Endometrial microvascular endothelial cells (primary cell): ENCODE measurements around the gene CDK5. TPM values are rescaled to one million over a fixed set of nuclear protein-coding genes. Genes with fewer than 3 reads are reported as not detected.
"Not testable (repeated sequence)": the region's sequence is repeated elsewhere in the genome, so short reads cannot be mapped to it uniquely, and the experiment has no call there.

Experiments used
- in situ Hi-C: cut with HindIII; loops from 2 replicates; pipeline ENCODE4 v1.10.0; 2017; ENCODE audit warnings: low sequenced_read_pairs, low pct_unique_long_range_greater_than_20kb; ENCODE audit errors: inconsistent ontology term
- total RNA-seq: library from RNA; depleted of rRNA; stranded (reverse); fragments of >200 nt; gene quantifications from one replicate; pipeline ENCODE4 v1.2.3, GENCODE V29; 2015; ENCODE audit errors: inconsistent ontology term

Gene CDK5
- total RNA-seq, 1 donor from 2014 or later, result 10.5 TPM

DNA sequence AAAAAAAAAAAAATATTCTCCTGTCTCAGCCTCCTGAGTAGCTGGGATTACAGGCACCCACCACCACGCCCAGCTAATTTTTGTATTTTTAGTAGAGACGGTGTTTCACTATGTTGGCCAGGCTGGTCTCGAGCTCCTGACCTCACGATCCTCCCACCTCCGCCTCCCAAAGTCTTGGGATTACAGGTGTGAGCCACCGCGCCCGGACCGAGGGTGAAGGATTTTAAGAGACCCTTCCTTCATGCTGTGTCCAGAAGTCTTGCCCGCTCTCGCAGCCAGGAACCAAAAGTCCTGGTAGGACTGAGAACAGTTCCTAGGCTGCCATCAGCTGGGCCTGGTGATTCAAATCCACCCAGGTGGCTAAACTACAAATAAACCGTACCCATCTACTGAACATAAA lies 46.1 kb downstream of the CDK5 start:
- in situ Hi-C loops, result not testable (repeated sequence)

DNA sequence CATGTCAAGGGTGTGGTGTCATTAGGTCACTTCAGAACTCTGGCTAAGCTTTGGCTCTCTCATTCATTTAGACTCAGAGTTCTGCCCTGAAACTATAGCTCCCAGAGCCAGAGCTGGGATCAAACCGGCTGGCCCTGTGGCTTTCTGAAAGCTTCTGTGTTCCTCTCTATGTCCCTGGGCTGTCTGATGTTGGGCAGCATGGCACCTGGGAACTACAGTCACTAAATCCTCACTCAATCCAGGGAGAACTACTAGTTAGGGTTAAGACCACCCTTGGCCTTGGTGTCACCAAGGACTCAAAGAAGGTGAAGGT lies 46.6 kb downstream of the CDK5 start:
- in situ Hi-C loops, result no loop called here

DNA sequence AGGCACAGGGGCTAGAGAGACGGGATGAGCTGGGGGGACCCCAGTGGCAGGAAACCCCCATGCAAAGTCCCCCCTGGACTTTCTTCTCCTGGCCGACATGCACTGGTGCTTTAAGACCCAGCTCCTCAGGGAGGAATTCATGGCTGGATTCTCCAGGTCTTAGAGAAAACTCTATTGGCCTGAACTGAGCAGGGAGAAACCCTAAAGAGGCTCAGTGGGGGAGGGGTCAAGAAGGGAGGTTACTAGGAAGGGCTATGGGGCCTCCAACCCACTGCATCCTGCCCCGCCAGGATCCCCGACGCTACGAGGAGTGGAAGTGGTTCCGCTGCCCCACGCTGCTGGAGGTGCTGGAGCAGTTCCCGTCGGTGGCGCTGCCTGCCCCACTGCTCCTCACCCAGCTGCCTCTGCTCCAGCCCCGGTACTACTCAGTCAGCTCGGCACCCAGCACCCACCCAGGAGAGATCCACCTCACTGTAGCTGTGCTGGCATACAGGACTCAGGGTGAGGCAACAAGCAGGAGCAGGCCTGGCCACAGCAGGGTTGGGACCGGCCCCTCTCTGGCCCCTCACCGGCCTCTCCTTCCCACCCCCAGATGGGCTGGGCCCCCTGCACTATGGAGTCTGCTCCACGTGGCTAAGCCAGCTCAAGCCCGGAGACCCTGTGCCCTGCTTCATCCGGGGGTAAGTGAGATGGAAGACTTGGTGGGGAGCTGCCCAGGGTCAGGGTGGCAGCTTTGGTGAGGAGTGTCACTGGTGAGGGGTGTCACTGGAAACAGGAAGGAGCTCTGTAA lies 47.2 kb downstream of the CDK5 start:
- in situ Hi-C loops, result no loop called here

DNA sequence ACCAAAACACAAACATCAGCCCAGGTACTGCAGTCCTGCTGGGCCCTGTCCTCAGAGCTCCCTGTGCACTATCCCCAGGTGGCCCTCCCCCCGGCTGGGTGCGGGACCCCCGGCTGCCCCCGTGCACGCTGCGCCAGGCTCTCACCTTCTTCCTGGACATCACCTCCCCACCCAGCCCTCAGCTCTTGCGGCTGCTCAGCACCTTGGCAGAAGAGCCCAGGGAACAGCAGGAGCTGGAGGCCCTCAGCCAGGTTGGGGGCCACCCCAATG lies 47.7 kb downstream of the CDK5 start:
- in situ Hi-C loops, result no loop called here

DNA sequence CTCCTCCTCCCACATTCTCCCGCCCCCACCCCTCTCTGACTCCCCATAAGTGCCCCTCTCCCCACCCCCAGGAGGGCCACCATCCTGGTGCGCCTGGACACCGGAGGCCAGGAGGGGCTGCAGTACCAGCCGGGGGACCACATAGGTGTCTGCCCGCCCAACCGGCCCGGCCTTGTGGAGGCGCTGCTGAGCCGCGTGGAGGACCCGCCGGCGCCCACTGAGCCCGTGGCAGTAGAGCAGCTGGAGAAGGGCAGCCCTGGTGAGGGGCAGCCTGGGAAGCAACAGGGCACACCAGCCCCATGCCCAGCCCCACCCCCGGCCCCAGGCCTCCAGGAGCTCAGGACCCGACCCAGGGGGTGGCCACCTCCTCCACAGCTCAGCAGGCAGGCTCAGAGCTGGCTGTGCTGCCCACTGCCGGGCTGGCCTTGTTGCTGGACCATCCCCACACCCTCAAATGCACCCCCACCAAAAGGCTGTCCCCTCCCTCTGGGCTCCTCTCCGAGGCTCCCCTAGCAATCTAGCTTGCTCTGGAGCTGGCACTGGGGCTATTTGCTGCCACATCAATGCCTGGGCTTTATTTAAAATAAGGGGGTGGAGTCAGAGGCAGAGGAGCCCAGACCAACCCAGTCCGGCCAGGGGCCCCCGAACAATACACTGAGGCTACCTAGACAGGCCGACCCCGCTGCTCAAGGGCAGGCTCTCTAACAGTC lies 48.2 kb downstream of the CDK5 start:
- in situ Hi-C loops, result no loop called here

DNA sequence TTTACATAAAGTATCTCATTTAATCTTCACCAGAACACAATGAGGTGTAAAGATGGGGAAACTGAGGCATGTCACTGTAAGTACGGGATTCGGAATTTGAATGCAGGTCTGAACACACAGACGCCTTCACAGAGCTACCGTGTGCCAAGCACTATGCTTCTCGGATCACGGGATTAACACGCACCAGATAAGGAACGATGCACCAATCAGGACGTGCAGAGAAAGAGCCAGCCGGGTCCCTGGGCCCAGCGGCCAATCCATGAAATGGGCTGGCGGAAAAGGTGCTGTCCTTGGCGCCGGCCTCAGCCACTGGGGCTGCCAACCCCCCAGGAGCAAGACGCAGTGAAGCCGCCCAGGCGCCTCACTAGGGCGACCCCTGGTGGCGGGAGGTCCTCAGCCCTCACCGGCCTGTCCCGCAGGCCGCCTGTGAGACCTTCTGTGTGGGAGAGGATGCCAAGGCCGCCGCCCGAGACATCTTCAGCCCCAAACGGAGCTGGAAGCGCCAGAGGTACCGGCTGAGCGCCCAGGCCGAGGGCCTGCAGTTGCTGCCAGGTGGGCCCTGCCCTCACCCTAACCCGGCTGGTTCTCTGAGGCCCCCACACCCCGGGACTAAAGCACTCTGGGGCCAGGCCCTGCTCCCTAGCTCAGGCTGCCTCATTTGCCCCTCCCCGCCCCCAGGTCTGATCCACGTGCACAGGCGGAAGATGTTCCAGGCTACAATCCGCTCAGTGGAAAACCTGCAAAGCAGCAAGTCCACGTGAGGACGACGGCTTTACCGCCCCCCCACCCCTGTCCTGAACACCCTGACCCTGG lies 49.0 kb downstream of the CDK5 start:
- in situ Hi-C loops, result no loop called here

DNA sequence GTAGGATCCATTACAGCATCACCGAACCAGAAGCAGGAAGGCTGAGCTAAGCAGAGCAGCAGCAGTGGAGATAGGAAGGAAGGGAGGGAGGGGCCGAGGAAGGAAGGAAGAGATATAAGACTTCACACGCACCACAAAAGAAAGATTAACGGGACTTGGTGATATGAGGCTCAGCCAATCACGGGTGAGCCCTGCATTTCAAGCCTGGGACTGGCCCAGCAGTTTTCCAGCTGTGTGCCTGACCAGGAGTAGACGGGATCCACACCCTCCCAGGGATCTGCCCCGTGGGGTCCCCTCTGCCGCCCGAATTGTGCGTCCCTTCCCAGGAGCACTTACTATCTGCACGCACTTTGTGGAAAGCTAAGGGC lies 49.6 kb downstream of the CDK5 start:
- in situ Hi-C loops, result no loop called here

DNA sequence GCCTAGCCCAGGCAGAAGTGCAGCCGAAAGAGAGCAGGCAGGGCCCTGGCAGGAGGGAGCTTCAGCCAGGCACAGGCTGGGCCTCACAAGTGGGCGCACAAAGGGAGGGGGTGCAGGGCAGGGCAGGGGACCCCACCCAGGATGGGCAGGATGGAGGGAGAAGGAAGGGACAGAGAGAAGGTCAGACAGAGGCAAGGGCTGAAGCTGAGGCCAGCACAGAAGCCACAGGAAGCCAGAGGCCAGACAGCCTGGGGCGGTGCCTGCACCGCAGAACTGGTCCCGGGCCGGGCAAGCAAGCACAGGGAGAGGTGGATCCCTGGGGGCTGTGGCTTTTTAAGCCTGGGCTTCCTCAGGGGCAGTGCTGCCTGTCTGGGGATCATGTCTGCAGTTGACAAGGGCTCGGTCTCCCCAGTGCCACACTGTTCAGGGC lies 50.2 kb downstream of the CDK5 start:
- in situ Hi-C loops, result no loop called here

DNA sequence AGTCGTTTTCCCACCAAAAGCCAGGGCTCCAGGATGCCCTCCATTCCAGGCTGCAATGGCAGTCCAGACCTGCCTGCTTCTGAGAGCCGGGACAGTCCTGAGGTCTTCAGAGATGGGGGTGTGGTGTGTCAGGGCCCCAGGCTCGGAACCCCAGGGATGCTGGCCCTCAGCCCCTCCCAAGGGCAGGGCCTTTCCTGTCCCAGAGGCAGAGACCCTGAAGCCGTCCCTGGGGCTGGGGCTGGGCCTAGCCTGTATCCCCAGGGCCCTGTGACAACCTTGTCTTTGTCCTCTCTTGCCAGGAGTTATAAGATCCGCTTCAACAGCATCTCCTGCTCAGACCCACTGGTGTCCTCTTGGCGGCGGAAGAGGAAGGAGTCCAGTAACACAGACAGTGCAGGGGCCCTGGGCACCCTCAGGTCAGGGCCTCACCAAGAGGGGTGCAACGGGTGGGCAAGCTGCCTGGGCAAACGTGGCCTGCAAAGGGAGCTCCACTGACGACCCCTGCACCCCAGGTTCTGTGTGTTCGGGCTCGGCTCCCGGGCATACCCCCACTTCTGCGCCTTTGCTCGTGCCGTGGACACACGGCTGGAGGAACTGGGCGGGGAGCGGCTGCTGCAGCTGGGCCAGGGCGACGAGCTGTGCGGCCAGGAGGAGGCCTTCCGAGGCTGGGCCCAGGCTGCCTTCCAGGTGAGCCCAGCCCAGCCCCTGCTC lies 51.0 kb downstream of the CDK5 start:
- in situ Hi-C loops, result no loop called here

DNA sequence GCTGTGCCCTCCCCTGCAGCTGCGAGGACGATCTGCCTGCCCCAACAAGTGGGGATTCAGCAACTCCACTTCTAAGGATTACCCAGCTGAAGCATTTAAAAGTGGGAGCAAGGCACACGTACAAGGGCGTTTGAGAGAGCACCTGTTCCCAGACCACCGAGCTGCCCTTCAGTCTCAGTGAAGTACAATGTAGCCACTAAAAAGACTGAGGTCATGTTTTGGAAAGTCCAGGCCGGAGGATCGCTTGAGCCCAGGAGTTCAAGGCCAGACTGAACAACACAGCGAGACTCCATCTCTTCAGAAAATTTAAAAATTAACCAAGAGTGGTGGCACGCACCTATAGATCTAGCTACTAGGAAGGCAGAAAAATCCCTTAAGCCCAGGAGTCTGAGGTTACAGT lies 52.1 kb downstream of the CDK5 start:
- in situ Hi-C loops, result no loop called here

Other genes starting within 250 kb of the CDK5 start
- gene AOC1, start 205.4 kb downstream of the CDK5 start, total RNA-seq, result not detected
- not detected for gene KCNH2, start 79.6 kb downstream of the CDK5 start, total RNA-seq
- 37.4 TPM for gene NOS3, start 66.9 kb downstream of the CDK5 start, total RNA-seq
- not detected for gene ATG9B, start 33.4 kb downstream of the CDK5 start, total RNA-seq
- gene ABCB8, start 29.4 kb downstream of the CDK5 start, total RNA-seq, result 53.2 TPM
- gene ASIC3, start 9.4 kb downstream of the CDK5 start, total RNA-seq, result 0.56 TPM
- gene SLC4A2, start 1.7 kb upstream of the CDK5 start, total RNA-seq, result 212 TPM
- gene FASTK, start 22.9 kb upstream of the CDK5 start, total RNA-seq, result 95.0 TPM
- 40.5 TPM for gene TMUB1, start 25.6 kb upstream of the CDK5 start, total RNA-seq
- gene AGAP3, start 28.6 kb upstream of the CDK5 start, total RNA-seq, result 52.1 TPM
- gene GBX1, start 109.8 kb upstream of the CDK5 start, total RNA-seq, result not detected
- gene ASB10, start 129.4 kb upstream of the CDK5 start, total RNA-seq, result not detected
- gene H2BK1, start 152.6 kb upstream of the CDK5 start, total RNA-seq, result not detected
- gene ABCF2, start 169.3 kb upstream of the CDK5 start, total RNA-seq, result 89.1 TPM
- gene CHPF2, start 174.6 kb upstream of the CDK5 start, total RNA-seq, result 70.0 TPM
- 2.9 TPM for gene SMARCD3, start 190.8 kb upstream of the CDK5 start, total RNA-seq